Measurements from ENCODE around the gene PNKD. TPM values are rescaled to one million over a fixed set of nuclear protein-coding genes. Genes with fewer than 3 reads are reported as not detected.

PNKD gene
- total and polyA plus RNA-seq, 10 of the 15 experiments (the other 5 are each of a cell fraction or from before 2014, with no cell fraction given) = 27.2 to 106 (median 61.3) TPM

DNA sequence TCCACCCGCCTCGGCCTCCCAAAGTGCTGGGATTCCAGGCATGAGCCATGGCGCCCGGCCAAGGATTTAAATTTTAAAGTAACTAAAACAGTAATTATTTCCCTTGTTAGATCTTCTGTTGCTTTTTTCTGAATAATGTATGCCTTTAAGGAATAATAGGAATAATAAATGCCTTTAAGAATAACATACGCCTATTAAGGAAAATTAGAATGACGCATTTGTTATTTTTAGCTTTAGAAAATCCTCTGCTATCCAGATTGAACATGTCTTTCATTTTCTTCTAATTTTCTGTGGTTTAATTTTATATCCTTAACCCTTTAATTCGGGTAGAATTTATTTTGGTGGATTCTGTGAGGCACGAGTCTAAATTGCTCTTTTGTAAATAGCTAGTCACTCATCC, 45.1 kb downstream of the PNKD start:
- H3K9ac ChIP-seq (ENCODE audit: control insufficient read depth, insufficient read depth, low read length) = no peak overlapping the region
- in situ Hi-C loops (cut with MboI) = no loop called here
- no peak overlapping the region for H3K4me3 ChIP-seq
- no peaks in the 10 kb centered on the region for H3K27me3 ChIP-seq (replicated peaks in 1 of 2; ENCODE audit: control insufficient read depth in 2 of 2, insufficient read depth in 2 of 2, low read length in 1 of 2)
- SMC1A ChIA-PET (ENCODE audit: uncharacterized antibody, unreplicated experiment) = interaction anchor here (0.9 to 1.3 kb wide), 3 partner anchors 13 to 17 kb away, joined by 3 to 5 read pairs (median 5); no protein-coding TSS in a partner anchor
- RAD21 ChIA-PET (ENCODE audit: unreplicated experiment) = interaction anchor here (0.7 to 2.6 kb wide), 4 partner anchors 15 to 78 kb away, joined by 3 to 7 read pairs (median 3); no protein-coding TSS in a partner anchor
- H4K20me1 ChIP-seq (ENCODE audit: control insufficient read depth, insufficient read depth) = no peaks in the 10 kb centered on the region
- H3K27ac ChIP-seq (ENCODE audit: control insufficient read depth, insufficient read depth) = no peak overlapping the region
- no TSS peak for BruUV-seq (replicated peaks)
- 80% methylated on average over 8 of the region's 8 CpGs for WGBS (ENCODE audit: insufficient coverage, insufficient replicate concordance, low lambda C conversion rate, missing lambda C conversion rate)
- FAIRE-seq (no peak), ATAC-seq (no peak), DNase-seq (ENCODE audit: low read depth, low spot score) (no peak)
- POLR2A ChIA-PET = no interaction called here
- TF ChIP-seq, protein P1, sequence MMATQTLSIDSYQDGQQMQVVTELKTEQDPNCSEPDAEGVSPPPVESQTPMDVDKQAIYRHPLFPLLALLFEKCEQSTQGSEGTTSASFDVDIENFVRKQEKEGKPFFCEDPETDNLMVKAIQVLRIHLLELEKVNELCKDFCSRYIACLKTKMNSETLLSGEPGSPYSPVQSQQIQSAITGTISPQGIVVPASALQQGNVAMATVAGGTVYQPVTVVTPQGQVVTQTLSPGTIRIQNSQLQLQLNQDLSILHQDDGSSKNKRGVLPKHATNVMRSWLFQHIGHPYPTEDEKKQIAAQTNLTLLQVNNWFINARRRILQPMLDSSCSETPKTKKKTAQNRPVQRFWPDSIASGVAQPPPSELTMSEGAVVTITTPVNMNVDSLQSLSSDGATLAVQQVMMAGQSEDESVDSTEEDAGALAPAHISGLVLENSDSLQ (IDR thresholded peaks at IDR 0.05) = no peak
- TF ChIP-seq SP1 (IDR thresholded peaks at IDR 0.05; ENCODE audit: low read depth, low read length) (no peak), LARP7 (IDR thresholded peaks at IDR 0.05) (no peak), SUZ12 (IDR thresholded peaks at IDR 0.05; ENCODE audit: unreplicated experiment) (no peak), ZZZ3 (IDR thresholded peaks at IDR 0.05; ENCODE audit: control insufficient read depth, insufficient read length, low read depth) (no peak), CHD4 (IDR thresholded peaks at IDR 0.05) (no peak), ZNF592 (IDR thresholded peaks at IDR 0.05) (no peak)
- TF ChIP-seq, protein P2, sequence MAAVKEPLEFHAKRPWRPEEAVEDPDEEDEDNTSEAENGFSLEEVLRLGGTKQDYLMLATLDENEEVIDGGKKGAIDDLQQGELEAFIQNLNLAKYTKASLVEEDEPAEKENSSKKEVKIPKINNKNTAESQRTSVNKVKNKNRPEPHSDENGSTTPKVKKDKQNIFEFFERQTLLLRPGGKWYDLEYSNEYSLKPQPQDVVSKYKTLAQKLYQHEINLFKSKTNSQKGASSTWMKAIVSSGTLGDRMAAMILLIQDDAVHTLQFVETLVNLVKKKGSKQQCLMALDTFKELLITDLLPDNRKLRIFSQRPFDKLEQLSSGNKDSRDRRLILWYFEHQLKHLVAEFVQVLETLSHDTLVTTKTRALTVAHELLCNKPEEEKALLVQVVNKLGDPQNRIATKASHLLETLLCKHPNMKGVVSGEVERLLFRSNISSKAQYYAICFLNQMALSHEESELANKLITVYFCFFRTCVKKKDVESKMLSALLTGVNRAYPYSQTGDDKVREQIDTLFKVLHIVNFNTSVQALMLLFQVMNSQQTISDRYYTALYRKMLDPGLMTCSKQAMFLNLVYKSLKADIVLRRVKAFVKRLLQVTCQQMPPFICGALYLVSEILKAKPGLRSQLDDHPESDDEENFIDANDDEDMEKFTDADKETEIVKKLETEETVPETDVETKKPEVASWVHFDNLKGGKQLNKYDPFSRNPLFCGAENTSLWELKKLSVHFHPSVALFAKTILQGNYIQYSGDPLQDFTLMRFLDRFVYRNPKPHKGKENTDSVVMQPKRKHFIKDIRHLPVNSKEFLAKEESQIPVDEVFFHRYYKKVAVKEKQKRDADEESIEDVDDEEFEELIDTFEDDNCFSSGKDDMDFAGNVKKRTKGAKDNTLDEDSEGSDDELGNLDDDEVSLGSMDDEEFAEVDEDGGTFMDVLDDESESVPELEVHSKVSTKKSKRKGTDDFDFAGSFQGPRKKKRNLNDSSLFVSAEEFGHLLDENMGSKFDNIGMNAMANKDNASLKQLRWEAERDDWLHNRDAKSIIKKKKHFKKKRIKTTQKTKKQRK (IDR thresholded peaks at IDR 0.05; ENCODE audit: low read depth, low read length) = no peak
- TF ChIP-seq, protein P3, sequence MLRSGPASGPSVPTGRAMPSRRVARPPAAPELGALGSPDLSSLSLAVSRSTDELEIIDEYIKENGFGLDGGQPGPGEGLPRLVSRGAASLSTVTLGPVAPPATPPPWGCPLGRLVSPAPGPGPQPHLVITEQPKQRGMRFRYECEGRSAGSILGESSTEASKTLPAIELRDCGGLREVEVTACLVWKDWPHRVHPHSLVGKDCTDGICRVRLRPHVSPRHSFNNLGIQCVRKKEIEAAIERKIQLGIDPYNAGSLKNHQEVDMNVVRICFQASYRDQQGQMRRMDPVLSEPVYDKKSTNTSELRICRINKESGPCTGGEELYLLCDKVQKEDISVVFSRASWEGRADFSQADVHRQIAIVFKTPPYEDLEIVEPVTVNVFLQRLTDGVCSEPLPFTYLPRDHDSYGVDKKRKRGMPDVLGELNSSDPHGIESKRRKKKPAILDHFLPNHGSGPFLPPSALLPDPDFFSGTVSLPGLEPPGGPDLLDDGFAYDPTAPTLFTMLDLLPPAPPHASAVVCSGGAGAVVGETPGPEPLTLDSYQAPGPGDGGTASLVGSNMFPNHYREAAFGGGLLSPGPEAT (IDR thresholded peaks at IDR 0.05; ENCODE audit: low read depth) = no peak
- TF ChIP-seq, protein P4, sequence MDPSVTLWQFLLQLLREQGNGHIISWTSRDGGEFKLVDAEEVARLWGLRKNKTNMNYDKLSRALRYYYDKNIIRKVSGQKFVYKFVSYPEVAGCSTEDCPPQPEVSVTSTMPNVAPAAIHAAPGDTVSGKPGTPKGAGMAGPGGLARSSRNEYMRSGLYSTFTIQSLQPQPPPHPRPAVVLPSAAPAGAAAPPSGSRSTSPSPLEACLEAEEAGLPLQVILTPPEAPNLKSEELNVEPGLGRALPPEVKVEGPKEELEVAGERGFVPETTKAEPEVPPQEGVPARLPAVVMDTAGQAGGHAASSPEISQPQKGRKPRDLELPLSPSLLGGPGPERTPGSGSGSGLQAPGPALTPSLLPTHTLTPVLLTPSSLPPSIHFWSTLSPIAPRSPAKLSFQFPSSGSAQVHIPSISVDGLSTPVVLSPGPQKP (IDR thresholded peaks at IDR 0.05; ENCODE audit: low read depth, low read length) = no peak
- no peaks in the 10 kb centered on the region for H3K9me3 ChIP-seq (replicated peaks; ENCODE audit: control insufficient read depth, insufficient read depth, low read length)
- no peak overlapping the region for H3K4me2 ChIP-seq (ENCODE audit: control insufficient read depth, insufficient read depth)
- no peaks in the 10 kb centered on the region for H3K36me3 ChIP-seq (ENCODE audit: control insufficient read depth in 2 of 2, insufficient read depth in 2 of 2, low read length in 1 of 2)
- no peaks in the 10 kb centered on the region for H3K79me2 ChIP-seq (ENCODE audit: control insufficient read depth, insufficient read depth, low read length)
- CTCF ChIA-PET = interaction anchor here (0.8 to 1.5 kb wide), 5 partner anchors 12 to 44 kb away, joined by 3 to 5 read pairs (median 4); partner anchors contain the start of gene CATIP
- H2AFZ ChIP-seq (ENCODE audit: control insufficient read depth, low read depth, low read length) = no peak overlapping the region
- intact Hi-C loops (cut with micrococcal nuclease; ENCODE audit: unreplicated experiment) = no loop called here
- no peaks in the 10 kb centered on the region; the same call in 1 of the 2 replicates for H3K4me1 ChIP-seq (ENCODE audit: control insufficient read depth, insufficient read depth, low read length)
